ENCODE results near the gene CCDC117.

DNA sequence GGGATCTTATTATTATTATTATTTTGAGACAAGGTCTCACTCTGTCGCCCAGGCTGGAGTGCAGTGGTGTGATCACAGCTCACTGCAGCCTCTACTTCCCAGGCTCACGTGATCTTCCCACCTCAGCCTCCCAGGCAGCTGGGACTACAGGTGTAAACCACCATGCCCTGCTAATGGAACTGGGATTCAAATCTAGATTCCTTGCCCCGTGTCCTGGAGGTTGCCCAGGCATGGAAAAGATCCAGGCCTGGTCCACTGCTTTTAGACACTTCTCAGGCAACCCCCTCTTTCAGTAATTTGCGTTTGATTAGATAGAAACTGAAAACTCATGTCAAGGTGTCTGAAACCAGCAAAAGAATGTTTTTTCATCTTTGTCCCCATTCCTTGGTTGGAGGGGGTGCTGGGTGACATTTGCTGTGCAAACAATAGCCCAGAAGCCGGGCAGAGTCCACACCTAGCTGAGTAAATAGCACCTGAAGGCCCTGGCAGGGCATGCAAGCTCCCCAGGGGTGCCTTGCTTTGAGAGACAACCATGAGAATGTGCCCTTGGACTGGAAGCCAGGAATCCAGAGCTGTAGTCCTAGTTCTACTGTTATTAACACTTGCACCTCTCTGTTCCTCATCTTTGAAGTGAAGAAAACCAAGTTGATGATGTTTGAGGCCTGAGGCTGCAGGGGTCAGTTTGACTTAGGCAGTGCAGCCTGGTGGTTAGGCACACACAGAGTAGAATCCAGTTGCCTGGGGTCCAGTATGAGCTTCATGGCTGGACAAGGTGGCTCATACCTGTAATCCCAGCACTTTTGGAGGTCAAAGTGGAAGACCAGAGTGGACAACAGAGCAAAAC, 47.0 kb downstream of the CCDC117 start:
- TF ChIP-seq, protein P1, sequence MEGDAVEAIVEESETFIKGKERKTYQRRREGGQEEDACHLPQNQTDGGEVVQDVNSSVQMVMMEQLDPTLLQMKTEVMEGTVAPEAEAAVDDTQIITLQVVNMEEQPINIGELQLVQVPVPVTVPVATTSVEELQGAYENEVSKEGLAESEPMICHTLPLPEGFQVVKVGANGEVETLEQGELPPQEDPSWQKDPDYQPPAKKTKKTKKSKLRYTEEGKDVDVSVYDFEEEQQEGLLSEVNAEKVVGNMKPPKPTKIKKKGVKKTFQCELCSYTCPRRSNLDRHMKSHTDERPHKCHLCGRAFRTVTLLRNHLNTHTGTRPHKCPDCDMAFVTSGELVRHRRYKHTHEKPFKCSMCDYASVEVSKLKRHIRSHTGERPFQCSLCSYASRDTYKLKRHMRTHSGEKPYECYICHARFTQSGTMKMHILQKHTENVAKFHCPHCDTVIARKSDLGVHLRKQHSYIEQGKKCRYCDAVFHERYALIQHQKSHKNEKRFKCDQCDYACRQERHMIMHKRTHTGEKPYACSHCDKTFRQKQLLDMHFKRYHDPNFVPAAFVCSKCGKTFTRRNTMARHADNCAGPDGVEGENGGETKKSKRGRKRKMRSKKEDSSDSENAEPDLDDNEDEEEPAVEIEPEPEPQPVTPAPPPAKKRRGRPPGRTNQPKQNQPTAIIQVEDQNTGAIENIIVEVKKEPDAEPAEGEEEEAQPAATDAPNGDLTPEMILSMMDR (IDR thresholded peaks at IDR 0.05; ENCODE audit: poor library complexity, severe bottlenecking): no peak
- TF ChIP-seq EP300 (conservative IDR thresholded peaks at IDR 0.05; ENCODE audit: poor library complexity, severe bottlenecking) (no peak), TAF1 (IDR thresholded peaks at IDR 0.05; ENCODE audit: low read depth) (no peak), RAD21 (conservative IDR thresholded peaks at IDR 0.05) (no peak), POLR2AphosphoS5 (IDR thresholded peaks at IDR 0.05) (no peak)
